NCI-H1105 (cell line): ENCODE results near the gene HMCN2.
A peak's percentile ranks its signal among the peaks of the same experiment; 100 is the strongest.
"Not testable (repeated sequence)": the region's sequence is repeated elsewhere in the genome, so short reads cannot be mapped to it uniquely, and the experiment has no call there.

Source experiments
- DNase-seq: peaks from one replicate; lab custom pipeline; 2025; lab: John Stamatoyannopoulos, UW

The HMCN2 gene

DNA sequence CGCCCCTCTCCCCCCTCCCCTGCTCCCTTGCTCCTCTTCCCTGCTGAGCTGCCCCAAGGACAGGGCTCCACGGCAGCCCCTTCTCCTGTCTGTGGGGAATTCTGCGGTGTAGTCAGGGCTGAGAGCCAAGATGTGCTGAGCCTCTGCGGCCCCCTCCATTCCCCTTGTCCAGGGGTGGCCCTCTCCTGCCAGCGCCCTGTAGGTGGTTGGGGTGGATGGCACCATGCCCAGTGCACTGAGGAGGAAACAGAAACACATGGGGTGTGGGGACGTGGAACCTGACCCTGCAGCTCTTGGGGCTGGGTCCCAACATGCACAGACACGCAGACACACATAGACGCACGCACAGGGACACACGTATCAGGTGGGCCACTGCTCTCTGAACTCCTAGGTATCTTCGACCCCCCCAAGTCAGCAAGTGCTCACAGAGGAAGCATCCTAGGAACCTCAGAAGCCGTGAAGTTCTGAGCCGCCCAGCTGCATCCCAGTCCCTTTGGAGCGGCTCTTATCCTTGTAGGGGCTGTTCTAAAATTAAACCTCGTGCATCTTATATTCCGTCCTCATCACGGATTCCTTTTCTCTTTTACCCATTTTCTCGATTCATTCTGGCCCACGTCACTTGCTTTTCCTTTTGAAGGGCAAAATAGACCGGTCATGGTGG, 64.8 kb downstream of the HMCN2 start:
- peak; percentile 80 for DNase-seq

GRCh38 chr9:130331061-130331460, 65.5 kb downstream of the HMCN2 start:
- DNase-seq, result no peak

GRCh38 chr9:130331573-130331972, 66.0 kb downstream of the HMCN2 start:
- no peak for DNase-seq

DNA sequence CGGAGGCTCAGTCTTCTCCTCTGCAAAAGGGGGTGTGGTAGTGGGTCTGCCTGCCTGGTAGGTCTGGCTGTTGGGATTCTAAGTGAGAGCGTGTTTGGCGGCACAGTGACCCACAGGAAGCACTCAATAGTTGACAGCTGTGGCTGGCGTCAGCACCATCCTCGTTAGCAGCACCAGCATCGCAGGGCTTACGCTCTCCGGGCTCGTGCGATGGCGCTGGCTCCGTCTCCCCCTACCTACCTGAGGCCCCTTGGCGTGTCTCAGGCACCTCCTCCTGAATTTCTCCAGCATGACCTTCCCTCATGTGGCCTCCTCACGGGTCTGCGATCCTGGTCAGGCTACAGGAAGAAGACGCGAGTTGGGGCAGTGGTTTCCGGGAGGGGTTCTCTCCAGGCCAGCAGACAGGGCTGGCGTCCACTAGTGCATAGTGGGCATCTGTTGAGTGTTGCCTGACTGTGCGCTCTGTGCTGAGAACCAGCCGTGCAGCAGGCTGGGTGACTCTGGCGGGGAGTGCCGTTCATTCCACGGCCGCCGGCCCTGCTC, 66.9 kb downstream of the HMCN2 start:
- no peak for DNase-seq

GRCh38 chr9:130333041-130333711, 67.6 kb downstream of the HMCN2 start:
- no peak for DNase-seq

- DNase-seq, result no peak
Measured at GRCh38 chr9:130333712-130334062, 68.1 kb downstream of the HMCN2 start.

DNA sequence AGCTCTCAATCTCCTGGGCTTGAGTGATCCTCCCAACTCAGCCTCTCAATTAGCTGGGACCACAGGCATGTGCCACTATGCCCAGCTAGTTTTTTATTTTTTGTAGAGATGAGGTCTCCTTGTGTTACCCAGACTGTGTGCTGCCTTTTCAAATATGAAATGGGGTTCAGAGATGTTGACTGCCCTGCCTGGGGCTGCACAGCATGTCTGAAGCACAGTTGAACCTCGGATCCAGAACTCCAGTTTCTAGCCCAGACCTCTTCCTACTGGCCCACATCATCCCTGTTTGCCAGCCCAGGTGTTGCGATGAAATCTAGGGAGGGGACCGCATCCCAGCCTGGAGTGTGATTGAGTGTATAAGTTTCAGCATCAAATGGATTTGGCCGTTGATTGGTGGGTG, 69.4 kb downstream of the HMCN2 start:
- DNase-seq, result no peak

DNA sequence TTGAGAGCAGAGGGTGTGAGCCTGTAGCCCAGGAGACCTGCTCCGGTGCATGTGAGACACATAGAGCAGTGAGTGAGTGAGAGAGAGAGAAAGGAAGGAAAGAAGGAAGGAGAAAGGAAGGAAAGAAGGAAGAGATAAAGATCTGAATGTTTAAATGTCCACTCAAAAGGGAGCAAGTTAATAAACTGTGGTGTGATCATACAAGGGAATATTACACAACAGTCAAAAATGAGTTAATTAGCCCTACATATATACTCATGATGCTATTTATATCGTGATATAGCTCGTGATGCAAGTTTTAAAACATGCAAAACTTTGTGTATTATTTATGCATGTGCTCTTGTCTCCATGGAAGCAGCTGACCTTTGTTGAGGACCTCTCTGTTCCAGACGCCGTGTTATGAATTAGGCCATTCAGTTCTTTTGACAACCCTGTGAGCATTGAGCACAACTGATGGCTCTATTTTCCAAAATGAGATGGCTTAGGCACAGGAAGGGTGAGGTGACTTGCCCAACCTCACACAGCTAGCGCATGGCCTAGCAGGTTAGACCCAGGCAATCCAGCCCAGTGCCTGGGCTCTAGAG, 70.6 kb downstream of the HMCN2 start:
- no peak for DNase-seq

DNA sequence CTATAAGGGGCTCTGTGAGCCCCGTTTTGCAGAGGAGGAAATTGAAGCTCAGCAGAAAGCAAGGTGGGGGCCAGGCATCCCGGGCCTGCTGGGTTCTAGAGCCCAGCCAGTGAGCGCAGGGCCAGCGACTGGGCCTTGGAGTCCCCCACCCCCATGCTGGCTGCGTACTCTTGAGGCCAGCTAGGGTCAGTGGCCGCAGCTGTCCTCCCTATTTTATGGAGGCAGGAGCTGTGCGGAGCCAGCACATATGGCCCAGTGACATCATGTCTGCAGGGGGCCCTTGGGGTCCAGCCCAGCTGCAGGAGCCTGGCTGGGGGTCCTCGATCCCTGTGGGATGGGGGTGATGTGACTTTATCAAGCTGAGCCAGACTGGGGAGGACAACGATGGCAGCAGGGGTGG, 71.3 kb downstream of the HMCN2 start:
- no peak for DNase-seq

DNA sequence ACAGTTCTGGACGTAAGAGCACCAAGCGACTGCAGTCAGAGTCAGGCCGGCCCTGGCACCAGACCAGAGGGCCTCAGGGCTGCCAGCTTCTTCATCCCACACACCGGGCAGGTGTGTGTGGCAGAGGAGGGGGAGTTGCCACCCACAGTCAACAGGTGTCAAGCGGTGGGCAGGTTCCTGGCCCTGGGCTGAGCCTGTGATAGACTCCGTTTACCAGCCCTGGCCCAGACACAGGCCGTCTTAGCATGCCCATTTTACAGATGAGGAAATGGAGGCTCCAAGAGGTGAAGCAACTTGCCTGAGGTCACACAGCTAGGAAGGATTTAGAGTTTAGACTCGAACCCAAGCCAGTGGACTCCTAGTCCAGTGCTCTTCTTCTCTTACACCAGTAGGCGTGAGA, 71.8 kb downstream of the HMCN2 start:
- no peak for DNase-seq

DNA sequence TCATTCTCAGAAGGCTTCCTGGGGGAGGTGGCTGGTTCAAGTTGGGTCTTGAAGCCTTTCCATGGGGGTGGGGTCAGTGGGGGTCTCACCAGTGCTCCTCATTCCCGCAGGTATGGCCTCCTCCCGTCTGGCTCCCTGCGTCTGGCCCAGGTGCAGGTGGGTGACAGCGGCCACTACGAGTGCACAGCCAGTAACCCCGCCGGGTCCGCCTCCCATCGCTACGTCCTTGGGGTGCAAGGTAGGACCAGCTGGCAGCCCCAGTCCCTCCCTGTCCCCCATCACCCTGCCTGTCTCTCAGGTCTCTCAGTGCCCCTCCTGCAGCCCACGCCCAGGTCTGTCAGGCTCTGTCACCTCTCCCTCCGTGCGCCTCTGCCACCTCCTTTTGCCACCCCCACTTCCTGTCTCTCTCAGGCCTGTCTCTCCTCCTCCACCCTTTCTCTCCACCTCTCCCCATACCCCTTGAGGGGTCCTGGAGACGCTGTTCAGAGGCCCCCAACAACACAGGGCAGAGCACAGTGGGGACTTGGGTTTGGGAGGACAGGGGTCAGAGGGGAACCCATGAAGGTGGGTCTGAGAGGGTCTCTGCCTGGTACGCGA, 72.3 kb downstream of the HMCN2 start:
- DNase-seq, result no peak

GRCh38 chr9:130338891-130339290, 73.3 kb downstream of the HMCN2 start:
- DNase-seq, result not testable (repeated sequence)

- no peak for DNase-seq
Measured at GRCh38 chr9:130339306-130339705, 73.7 kb downstream of the HMCN2 start.

GRCh38 chr9:130340011-130340410, 74.5 kb downstream of the HMCN2 start:
- DNase-seq, result no peak

GRCh38 chr9:130340557-130340956, 75.0 kb downstream of the HMCN2 start:
- DNase-seq, result not testable (repeated sequence)

GRCh38 chr9:130341128-130341527, 75.6 kb downstream of the HMCN2 start:
- DNase-seq, result no peak

GRCh38 chr9:130341839-130342713, 76.5 kb downstream of the HMCN2 start:
- DNase-seq, result no peak

- no peak for DNase-seq
Measured at GRCh38 chr9:130342714-130343085, 77.1 kb downstream of the HMCN2 start.

- no peak for DNase-seq
Measured at GRCh38 chr9:130343445-130343918, 77.9 kb downstream of the HMCN2 start.

DNA sequence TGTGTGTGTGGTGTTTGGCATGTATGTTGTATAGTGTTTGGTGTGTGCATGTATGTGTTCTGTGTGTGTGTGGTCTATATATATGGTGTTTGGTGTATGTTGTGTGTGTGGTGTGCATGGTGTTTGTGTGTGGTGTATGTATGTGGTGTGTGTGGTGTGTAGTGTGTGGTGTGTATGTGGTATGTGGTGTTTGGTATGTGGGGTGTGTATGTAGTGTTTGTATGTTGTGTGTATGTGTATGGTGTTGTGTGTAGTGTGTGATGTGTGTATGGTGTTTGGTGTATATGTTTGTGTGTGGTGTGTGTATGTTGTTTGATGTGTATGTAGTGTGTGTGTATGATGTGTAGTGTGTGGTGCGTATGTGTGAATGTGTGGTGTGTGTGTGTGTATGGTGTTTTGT, 78.8 kb downstream of the HMCN2 start:
- no peak for DNase-seq

DNA sequence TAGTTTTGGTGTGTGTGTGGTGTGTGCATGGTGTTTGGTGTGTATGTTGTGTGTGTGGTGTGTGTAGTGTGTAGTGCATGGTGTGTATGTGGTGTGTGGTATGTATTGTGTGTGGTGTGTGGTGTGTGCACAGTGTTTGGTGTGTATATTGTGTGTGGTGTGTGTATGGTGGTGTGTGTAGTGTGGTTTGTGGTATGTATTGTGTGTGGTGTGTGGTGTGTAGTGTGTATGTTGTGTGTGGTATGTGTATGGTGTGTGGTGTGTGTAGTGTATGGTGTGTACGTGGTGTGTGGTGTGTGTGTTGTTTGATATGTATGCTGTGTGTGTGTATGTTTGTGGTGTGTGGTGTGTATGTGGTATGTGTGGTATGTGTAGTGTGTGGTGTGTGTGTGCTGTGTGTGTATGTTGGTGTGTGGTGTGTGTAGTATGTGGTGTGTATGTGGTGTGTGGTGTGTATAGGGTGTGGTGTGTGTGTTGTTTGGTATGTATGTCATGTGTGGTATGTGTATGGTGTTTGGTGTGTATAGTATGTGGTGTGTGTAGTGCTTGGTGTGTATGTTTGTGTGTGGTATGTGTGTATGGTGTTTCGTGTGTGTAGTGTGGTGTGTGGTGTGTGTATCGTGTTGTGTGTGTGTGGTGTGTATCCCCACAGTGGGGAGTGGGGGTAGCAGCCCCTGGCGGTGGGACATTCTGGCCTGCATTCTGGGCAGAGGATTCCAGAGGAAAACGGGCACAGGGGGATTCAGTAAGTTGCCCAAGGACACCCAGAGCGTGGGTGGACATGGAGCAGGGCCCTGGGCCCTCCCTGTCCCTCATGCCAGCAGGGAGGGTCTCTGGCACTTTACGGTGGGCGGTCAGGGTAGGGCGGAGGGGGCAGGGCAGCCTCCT, 79.7 kb downstream of the HMCN2 start:
- no peak for DNase-seq
